Activated CD4-positive, alpha-beta T cell treated with anti-CD3 and anti-CD28 coated beads for 1 hour (primary cell): Measurements from ENCODE around the gene SHC3.

Source experiments
- DNase-seq: peaks from one replicate; pipeline ENCODE4 v3.0.0-alpha.2; 2020

SHC3 gene

GRCh38 chr9:89049646-89050045 is 129.0 kb downstream of the SHC3 start:
- DNase-seq: no peak

DNA sequence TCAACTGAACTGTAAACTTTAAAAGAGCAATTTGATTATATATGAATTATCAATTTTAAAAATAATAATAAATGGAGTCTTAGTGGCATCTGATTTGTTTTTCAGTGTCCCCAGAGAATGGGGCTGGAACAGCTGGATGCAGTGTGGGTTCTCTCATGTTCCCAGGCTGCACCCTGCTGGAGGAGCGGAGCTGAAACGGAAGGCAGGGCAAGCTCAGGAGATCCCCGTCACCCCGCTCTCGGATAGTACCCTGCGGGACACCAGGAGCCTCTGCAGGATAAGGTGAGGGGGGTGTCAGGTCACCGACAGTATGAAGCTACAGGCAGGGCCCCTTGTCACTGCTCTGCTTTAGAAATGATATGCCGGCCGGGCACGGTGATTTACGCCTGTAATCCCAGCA is 130.0 kb downstream of the SHC3 start:
- DNase-seq: no peak

- no peak for DNase-seq
These were observed 131.0 kb downstream of the SHC3 start for GRCh38 chr9:89047667-89048066.

DNA sequence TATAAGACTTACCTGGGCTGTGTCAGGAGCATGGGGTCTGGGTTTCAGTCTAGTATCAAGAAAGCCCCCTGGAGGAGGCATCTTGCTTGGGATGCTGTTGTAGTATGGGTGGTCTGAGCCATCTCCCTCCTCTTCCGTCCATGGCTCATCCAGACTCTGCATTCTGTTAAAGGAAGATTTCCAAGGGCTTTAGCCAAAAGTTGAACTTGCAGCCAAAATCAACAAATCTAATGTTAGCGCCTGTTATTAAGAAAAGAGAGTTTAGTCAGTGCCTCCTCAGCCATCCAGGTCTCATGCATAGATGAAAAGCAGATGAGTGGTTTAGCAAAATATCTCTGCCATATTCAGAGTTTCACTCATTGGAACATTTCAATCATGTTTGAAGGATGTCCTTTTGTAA is 131.8 kb downstream of the SHC3 start:
- no peak for DNase-seq

DNA sequence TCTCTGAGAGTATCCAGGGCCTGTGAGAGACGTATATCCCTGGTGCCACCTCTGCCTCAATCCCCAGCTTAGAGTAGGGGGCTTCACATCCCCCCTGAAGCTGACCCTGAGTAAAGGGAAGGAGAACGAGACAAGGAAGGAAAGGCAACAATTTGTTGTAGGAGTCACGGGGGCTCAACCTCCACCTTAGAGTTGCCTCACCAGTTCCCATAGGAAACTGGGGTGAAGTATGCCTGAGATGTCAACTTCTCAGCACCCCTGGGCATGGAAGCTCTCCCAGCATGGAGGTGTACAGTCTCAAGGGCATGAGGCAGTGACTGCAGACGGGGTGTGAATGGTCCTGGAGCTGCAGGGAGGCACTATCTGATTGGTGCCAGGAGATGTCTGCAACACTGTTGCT is 133.7 kb downstream of the SHC3 start:
- DNase-seq: no peak

DNA sequence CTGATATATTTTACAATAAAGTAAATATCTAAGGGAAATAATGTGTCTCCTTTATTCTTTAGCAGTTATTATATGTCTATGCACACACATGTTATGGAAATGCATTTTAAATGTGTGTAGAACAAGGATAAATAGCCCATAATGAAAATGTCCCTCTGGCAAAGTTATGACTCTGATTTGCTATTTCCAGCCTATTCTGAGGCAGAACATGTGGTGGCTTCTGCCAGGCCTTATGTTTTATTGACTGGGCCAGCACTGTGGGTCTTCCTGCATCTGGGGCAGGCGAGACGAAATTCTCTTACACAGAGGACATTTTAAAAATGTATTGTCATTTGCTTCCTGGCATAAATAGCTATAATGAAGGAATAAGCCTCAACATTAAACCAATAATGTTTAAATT is 134.5 kb downstream of the SHC3 start:
- no peak for DNase-seq

- no peak for DNase-seq
These were observed 135.6 kb downstream of the SHC3 start for GRCh38 chr9:89042984-89043383.

- no peak for DNase-seq
These were observed 139.0 kb downstream of the SHC3 start for GRCh38 chr9:89039664-89040063.

- no peak for DNase-seq
These were observed 139.5 kb downstream of the SHC3 start for GRCh38 chr9:89039104-89039465.

- no peak for DNase-seq
These were observed 140.1 kb downstream of the SHC3 start for GRCh38 chr9:89038382-89039103.

- no peak for DNase-seq
These were observed 140.7 kb downstream of the SHC3 start for GRCh38 chr9:89037891-89038290.

GRCh38 chr9:89037346-89037745 is 141.3 kb downstream of the SHC3 start:
- no peak for DNase-seq

DNA sequence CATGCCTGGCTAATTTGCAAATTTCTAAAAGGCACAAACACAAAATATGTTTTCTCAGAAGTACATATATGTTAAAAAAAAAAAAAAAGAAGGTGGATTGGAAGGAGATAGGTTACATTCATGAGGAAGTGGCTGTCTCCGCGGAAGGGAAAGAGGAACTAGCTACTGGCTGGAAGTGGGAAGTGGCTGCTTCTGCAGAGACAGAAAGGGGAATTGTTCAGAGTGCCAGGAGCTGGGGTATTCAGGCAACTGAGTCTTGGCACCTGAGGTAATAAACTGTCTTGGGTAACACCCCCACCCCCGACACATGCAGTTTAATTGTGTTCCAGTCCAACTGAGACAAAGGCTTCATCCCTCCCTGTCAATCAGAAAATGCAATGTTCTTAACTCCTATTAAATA is 141.7 kb downstream of the SHC3 start:
- DNase-seq: no peak

GRCh38 chr9:89036383-89036782 is 142.2 kb downstream of the SHC3 start:
- DNase-seq: no peak

- DNase-seq: no peak
These were observed 146.0 kb downstream of the SHC3 start for GRCh38 chr9:89032661-89033060.

GRCh38 chr9:89032173-89032572 is 146.4 kb downstream of the SHC3 start:
- DNase-seq: no peak

DNA sequence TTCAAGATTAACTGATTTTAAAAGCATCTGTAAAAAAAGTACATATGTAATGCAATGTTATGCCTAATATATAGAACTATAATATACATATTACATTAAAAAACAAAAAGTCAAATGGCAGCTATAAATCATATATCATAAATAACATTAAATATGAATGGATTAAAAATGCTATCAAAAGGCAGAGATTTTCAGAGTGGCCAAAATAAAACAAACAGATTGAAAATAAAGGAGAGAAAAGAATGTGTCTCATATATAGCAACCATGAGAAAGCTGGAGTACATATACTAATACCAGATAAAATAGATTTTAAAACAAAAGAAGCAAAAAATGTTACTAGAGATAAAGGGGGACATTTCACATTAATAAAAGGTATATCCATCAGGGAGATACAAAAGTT is 148.8 kb downstream of the SHC3 start:
- DNase-seq: no peak

DNA sequence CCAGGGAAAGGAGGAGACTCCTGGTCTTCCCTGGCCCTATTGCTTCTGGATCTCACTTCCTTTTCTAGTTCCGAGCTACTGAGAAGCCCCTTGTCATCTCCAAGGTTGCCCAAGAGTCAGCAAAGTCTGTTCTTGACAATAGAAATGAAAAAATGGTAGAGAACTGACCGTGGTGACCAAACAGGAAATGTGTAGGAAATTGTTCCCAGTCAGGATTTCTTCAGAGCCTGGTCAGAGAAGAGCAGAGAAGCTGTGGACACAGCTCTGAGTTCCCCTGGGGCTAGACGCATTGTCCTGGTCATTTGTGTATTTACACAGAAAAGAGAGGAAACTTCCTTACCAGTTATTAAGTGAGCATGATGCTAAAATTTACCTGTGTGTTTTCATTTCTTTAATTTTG is 151.7 kb downstream of the SHC3 start:
- no peak for DNase-seq

GRCh38 chr9:89025553-89025952 is 153.1 kb downstream of the SHC3 start:
- DNase-seq: no peak

GRCh38 chr9:89024727-89025126 is 153.9 kb downstream of the SHC3 start:
- no peak for DNase-seq

DNA sequence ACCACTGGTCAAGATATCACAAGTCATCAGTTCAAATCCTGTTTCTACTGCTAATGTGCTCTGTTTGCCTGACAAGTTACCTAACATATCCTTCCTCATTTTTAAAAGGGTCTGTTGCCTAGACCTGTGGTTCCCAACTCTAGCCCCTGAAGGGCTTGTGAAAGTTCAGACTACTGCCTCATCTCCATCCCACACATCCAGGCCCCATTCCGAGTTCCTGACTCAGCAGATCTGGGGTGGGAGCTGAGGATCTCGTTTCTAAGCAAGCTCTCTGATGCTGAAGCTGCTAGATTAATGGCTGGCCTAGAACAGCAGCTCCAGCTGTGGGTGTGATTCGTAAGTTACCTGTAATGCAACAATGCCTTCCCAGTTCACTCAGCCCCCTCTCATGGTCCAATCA is 154.9 kb downstream of the SHC3 start:
- no peak for DNase-seq

DNA sequence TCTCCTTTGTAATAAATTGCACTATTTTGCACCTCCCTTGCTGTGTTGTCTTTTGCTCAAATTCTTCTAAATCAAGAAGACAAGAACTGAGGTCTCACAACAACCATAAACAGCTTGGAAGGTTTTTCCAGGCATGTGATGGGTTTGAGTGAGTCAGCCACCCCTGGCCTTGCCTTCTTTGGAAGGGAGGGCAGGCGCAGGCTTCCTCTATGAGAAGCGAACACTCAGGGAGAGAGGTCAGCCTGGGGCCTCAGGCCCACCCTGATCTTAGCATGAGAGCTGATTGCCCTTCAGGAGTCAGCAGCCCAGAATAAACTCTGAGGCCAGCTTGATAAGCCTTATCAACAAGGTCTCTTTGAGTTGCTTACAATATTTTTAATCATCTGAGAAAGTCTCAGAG is 155.7 kb downstream of the SHC3 start:
- no peak for DNase-seq

DNA sequence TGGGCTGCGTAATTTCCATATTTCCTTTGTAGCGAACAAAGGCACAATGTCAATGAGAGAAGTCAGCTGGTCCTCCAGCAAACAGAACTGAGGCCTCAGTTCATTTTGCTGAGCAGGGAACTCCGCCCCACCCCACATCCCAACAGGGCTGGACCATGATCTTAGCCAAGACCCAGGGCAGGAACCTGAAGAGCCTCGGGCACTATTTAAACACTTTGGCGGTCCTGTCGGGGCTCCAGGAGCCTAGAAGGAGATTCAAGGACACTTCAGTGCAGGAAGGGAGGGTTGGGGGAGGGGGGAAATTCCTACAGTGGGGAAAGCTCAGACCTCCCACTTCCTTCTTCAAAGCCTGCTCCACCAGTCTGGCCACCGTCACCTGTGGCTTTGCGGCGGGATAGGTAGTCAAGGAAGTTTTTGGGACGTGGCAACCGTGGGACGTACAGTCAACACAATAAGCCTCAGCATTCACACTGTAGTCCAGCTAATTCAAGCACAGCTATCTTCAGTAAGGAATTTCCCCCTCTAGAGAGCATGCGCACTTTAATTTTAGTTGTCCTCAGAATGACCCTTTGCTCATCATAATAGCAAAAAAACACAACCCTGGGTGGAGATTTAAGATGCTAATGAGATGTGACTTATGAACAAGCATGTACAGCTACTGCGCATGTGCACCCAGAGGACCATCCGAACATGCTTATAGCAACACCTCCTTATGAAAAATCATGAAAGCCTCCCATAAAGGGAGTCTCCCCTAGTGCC is 156.4 kb downstream of the SHC3 start:
- DNase-seq: no peak

DNA sequence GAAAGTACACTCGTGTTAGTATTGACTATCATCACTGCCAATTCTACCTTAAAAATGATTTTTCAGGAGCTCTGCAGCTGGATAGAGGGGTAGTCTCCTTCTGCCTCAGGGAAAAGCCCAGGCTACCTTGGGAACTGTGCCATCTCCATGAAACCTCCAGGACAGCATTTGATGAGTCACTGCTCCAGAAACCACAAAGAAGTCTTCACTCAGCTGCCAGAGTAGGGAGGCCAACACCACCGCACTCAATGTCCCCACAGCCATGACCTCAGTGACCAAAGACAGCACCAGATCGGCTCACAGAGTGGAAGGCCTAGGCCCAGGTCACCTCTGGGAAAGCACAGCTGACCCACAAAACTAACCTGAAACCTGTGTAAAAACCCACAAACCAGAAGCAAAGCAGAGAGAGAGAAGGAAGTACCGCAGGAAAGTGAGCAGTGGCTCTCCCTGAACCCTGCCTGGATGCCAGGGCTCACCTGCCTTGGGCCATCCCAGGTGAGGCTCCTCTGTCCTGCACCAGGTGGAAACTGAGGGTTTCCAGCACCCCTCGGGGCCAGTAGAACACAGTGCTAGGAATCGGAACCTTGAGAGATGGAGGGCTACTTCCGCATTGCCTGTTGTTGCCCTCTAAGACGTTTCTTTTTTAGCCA is 157.3 kb downstream of the SHC3 start:
- no peak for DNase-seq
